Stimulated activated CD4-positive, alpha-beta T cell treated with anti-CD3 and anti-CD28 coated beads, Interleukin-15, amount 100 ng/mL, for 48 hours (primary cell): ENCODE results near the gene EGR2.
"Not testable (repeated sequence)": the region's sequence is repeated elsewhere in the genome, so short reads cannot be mapped to it uniquely, and the experiment has no call there.

ENCODE experiments used
- DNase-seq, 2 donors: peaks; one replicate each; pipeline ENCODE4 v3.0.0-alpha.2; 2020; ENCODE audit warnings: low read depth in 2 of 2

The EGR2 gene

GRCh38 chr10:62795100-62795499, 21.1 kb downstream of the EGR2 start:
- no peak for DNase-seq

DNA sequence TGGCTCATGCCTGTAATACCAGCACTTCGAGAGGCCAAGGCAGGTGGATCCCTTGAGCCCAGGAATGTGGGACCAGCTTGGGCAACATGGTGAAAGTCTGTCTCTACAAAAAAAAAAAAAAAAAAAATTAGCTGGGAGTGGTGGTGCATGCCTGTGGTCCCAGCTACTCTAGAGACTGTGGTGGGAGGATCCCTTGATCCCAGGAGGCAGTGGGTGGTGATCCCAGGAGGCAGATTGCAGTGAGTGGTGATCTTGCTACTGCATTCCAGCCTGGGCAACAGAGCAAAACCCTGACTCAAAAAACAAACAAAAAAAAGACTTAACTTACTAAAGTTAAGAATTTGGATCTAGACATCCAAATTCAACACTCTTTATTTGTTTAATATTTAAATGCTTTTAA, 21.9 kb downstream of the EGR2 start:
- DNase-seq = no peak

DNA sequence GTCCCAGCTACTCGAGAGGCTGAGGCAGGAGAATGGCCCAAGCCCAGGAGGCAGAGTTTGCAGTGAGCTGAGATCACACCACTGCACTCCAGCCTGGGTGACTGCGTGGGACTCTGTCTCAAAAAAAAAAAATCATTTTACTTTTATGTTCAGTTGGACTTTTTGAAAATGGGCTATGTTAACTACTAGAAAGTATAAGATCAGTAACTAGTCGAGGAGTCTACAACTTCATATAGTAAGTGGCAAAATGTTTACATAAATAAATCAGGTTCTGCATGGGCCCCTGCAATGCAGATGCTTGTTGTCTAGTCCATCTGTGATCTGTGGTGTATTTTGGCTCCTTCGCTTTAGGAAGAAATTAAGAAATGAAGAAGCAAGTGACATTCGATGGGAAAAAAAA, 23.9 kb downstream of the EGR2 start:
- no peak for DNase-seq

- no peak for DNase-seq
Measured at GRCh38 chr10:62790571-62790970, 25.6 kb downstream of the EGR2 start.

DNA sequence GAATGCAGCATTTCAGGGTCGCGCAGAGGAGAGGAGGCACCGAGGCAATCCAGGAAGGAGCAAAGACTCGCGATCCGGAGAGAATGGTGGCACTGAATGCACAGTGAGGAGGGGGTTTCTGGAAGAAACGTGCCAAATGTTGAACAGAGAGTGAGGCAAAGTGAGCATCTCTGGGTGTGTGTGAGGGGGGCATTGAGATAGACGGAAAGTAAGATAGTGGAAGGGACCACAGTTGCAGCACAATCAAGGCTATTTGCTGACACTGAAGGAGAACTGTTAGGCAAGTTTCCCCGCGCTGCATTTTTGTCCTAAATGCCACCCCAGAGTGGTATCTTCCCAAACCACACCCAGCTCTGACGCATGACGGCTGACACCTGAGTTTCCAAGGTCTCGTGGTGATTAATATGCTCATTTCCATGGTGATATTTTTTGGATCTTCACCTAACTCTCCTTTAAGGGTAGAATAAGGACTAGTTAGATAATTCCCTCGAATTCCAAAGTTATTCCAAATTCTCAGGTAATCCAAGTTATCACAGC, 26.1 kb downstream of the EGR2 start:
- DNase-seq = no peak

DNA sequence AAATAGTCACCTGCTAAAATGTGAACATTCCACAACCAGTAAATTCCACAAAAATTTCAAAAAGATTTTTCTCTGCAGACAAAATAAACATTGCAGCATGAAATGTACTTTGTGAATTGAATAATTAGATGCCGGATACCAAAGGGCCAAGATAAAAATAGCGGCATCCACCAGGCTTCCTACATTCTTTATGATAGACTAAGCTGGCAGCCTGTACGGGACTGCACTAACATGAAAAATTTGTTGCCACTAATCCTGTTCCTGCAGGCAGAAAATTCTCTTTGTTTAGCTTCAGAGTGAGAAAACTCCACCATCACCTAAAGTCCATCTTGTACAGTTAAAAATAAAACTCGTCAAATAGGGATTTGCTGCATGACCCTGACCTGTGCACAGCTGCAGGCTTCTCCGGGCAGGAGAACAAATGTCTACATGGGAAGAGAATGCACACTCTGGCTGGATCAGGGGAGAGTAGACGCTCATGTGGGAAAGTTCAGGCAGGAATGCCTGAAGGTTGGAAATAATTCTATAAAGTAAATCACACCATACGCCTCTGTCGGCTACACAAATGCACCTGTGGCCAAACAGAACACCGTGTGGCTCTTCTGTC, 27.2 kb downstream of the EGR2 start:
- no peak for DNase-seq

DNA sequence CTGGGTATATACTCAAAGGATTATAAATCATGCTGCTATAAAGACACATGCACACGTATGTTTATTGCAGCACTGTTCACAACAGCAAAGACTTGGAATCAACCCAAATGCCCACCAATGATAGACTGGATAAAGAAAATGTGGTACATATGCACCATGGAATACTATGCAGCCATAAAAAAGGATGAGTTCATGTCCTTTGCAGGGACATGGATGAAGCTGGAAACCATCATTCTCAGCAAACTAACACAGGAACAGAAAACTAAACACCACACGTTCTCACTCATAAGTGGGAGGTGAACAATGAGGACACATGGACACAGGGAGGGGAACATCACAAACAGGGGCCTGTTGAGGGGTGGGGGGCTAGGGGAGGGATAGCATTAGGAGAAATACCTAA, 27.9 kb downstream of the EGR2 start:
- DNase-seq = not testable (repeated sequence)

GRCh38 chr10:62784537-62784936, 31.6 kb downstream of the EGR2 start:
- DNase-seq = not testable (repeated sequence)

DNA sequence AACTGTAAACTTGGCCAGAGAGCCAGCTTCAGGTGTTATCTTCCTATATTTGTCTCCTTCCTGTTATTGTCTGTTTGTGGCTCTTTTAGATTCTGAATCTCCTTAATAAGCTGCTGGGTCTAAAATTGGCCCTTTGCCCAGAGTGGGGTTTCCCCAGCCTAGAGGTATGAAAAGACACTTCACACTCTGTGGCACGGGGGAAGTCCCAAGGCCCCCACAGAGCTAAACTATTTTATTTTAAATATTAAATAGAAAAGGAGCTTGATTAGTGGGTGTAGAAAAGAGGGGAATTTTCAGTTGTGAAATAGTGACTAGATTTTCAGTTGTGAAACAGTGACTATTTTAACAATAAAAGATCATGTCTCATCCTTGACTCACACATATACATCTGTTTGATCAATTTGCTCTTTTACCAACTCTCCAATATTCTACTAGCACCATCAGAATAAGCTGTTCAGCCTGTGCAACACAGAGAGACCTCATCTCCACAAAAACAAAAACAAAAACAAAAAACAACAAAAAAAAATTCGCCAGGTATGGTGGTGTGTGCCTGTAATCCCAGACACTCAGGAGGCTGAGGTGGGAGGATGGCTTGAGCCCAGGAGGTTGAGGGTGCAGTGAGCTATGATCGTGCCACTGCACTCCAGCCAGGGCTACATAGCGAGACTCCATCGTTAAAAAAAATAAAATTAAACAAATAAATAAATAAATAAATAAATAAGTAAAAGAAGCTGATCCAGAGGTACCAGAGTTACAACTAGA, 36.5 kb downstream of the EGR2 start:
- DNase-seq = peak; percentile 78 to 81

- DNase-seq = no peak
Measured at GRCh38 chr10:62778125-62778524, 38.0 kb downstream of the EGR2 start.

DNA sequence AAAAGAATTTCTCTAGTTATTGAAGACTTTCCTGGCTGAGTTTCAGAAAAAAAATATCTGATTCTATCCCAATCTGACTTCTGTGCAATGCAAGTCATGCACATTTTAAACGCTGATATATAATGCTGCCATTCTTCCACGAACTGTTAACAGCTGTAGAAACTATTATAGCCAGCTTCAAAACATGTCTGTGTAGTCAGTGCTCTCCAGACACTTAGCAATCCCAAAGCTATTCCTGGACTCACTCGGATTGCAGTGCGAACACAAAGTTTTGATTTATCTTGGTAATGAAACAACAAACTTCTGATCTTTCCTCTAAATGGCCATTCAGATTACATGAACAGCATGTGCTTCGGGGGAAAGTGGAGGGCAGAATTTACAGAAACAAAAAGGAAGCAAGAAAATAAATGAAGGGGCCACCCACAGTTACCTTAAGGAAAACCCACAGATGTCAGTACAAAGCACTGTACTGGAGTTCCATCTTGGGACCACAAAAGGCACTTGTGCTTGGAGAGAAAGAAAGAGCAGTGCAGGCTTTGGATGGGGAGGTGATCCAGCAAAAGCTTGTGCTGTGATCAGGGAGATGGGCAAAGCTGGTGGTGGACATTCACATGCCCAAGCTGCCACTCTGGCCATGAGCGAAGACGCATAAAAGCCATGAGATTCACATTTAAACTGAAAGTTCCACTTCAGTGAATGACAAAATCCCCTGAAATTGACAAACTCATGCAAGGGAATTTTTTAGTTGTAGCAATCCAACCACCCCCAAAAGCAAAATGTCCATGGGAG, 43.8 kb downstream of the EGR2 start:
- DNase-seq = no peak

DNA sequence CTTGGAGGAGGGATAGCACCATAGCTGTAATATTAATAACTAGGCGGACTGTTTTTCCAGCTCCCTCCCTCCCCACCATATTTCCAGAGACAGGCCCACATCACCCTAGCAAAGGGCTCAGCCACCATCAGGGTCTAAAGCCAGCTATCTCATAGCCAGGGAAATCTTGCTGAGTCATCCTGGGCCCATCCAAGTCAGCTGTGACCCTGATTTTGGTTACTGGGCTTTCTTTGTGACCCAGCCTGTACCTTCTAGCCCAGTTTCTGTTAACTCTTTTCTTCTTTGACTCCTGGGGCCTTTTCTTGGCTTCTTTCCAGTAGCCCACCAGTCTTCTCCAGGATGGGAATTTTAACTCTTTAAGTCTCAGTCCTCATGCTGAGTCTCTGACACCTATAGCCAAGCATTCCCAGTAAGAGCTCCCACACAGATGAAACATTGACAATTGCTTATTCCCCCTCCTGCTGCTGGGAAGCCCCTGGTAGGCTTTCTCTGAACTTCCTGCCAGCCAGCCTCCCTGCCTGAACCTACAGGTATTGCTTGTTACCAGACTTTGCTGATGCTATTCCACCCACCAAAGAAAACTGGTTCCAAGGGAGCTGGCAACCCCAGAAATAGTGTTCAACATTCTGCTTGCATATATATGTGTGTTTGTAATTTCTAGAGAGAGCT, 46.5 kb downstream of the EGR2 start:
- no peak for DNase-seq

DNA sequence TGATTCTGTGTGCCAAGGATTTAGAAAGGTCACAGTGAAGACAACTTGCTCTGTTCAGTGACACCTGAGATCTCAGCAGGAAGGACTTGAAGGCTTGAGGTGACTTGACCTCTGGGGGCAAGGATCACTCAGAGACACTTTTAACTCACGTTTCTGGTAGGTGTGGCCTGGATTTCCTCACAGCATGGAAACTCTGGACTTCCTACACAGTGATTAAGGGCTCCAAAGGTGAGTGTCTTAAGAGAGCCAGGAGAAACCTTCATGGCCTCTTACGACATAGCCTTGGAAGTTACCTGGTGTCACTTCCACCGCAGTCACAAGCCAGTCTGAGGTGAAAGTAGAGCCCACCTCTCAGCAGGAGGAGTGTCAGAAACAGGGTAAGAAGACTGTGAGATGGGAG, 49.8 kb downstream of the EGR2 start:
- DNase-seq = no peak

GRCh38 chr10:62765726-62766125, 50.4 kb downstream of the EGR2 start:
- no peak for DNase-seq

DNA sequence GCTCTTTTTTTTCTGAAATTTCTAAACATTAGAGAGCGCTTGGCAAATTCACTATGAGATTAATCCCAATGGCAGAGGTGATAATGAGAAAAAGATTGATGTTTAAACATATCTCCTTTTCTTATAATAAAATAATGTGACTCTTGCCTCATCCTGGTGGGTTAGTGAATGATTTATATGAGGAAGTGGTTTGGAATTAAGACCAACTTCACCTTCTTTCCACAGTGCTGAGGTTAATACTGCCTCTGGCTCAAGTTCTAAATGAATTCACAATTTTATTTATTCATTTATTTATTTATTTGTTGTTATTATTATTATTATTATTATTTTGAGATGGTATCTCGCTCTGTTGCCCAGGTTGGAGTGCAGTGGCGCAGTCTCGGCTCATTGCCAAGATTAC, 52.2 kb downstream of the EGR2 start:
- no peak for DNase-seq

- no peak for DNase-seq
Measured at GRCh38 chr10:62763155-62763554, 53.0 kb downstream of the EGR2 start.
